ENCODE data around the gene KISS1. TPM values are rescaled to one million over a fixed set of nuclear protein-coding genes. Genes with fewer than 3 reads are reported as not detected.

The KISS1 gene
- total and polyA plus RNA-seq, 2 donors (not counting 1 experiment from before 2014, with no cell fraction given): 0.17 to 0.52 TPM

DNA sequence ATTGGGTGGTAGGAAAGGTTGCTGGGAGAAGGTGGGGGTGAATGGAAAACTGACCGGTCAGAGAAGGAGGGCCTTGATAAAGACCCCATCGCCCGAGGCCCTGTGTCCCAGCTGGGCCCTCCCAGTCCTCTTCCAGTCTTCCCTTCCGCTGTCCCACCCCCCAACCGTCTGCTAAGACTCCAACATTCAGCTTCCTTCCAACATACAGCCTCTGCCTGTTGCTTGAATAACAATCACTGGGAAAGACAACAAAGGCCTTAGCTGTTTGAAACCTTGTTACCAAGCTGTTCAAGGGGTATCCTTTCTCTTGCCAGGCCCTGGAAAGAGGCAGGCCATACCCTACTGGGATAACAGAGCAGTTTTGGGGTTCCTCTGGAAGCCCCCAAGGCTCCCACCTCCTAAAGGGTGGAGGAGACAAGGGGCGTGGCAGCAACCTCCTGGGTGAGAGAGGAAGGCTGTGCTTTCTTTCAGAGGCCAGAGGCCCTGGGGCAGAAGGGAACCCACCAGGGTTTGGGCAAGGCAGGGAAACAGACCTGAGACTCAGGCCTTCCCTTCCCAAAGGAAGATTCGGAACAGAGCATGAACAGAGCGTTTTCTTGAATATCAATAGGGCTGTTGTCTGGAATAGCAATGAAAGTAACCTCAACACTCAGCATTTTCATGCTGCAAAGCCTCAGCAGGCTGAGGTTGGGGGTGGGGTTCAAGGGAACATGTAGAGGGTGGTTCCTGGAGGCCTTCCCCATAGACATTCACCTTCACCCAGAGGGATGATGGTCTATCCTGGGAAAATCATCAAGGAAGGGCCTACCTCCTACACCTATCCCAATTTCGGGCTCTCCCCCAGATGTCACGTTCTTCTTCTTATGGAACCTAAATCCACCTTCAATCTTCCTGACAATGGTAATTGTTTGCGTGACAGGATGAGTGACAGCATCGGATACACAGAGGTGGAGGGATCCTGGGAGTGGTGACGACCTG, 48.6 kb downstream of the KISS1 start:
- Histone ChIP-seq H3K4me3 (replicated peaks in 1 of 4; ENCODE audit: control extremely low read depth in 1 of 4, insufficient read depth in 1 of 4, low read depth in 3 of 4, low read length in 4 of 4) (no peak overlapping the region), H3K4me2 (ENCODE audit: extremely low read depth, insufficient read depth, low read length) (no peak overlapping the region), H3K27ac (ENCODE audit: insufficient read depth, low read length) (no peak overlapping the region), H3K79me2 (ENCODE audit: control insufficient read depth, insufficient read depth, low read length) (no peaks in the 10 kb centered on the region), H4K20me1 (ENCODE audit: control insufficient read depth, extremely low read depth, insufficient read depth, low read length) (no peaks in the 10 kb centered on the region), H3K9me3 (ENCODE audit: control insufficient read depth, insufficient read depth, low read depth, low read length) (no peaks in the 10 kb centered on the region), H3K27me3 (ENCODE audit: control insufficient read depth, insufficient read depth, low read length) (peaks cover 23% of the 10 kb centered on the region), H2AFZ (ENCODE audit: low read length) (no peak overlapping the region), H3K4me1 (ENCODE audit: control insufficient read depth, extremely low read depth, insufficient read depth, low read length) (no peaks in the 10 kb centered on the region), H3K36me3 (ENCODE audit: control insufficient read depth, insufficient read depth, low read length) (no peaks in the 10 kb centered on the region), H3K9ac (ENCODE audit: insufficient read depth, low read length) (no peak overlapping the region)
- no peak for DNase-seq (ENCODE audit: low read depth in 2 of 2)
- TF ChIP-seq EZH2 (IDR thresholded peaks at IDR 0.05; ENCODE audit: low read length, missing control alignments): no peak
- TF ChIP-seq, protein P1, sequence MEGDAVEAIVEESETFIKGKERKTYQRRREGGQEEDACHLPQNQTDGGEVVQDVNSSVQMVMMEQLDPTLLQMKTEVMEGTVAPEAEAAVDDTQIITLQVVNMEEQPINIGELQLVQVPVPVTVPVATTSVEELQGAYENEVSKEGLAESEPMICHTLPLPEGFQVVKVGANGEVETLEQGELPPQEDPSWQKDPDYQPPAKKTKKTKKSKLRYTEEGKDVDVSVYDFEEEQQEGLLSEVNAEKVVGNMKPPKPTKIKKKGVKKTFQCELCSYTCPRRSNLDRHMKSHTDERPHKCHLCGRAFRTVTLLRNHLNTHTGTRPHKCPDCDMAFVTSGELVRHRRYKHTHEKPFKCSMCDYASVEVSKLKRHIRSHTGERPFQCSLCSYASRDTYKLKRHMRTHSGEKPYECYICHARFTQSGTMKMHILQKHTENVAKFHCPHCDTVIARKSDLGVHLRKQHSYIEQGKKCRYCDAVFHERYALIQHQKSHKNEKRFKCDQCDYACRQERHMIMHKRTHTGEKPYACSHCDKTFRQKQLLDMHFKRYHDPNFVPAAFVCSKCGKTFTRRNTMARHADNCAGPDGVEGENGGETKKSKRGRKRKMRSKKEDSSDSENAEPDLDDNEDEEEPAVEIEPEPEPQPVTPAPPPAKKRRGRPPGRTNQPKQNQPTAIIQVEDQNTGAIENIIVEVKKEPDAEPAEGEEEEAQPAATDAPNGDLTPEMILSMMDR (conservative IDR thresholded peaks at IDR 0.05 in 1 of 2, IDR thresholded peaks at IDR 0.05 in 1 of 2; ENCODE audit: low read depth in 1 of 2, low read length in 2 of 2): no peak

GRCh38 chr1:204146965-204147364, 49.3 kb downstream of the KISS1 start:
- Histone ChIP-seq H3K27ac (ENCODE audit: insufficient read depth, low read length) (no peak overlapping the region), H3K9ac (ENCODE audit: insufficient read depth, low read length) (no peak overlapping the region), H3K9me3 (ENCODE audit: control insufficient read depth, insufficient read depth, low read depth, low read length) (no peaks in the 10 kb centered on the region), H2AFZ (ENCODE audit: low read length) (no peak overlapping the region), H3K27me3 (ENCODE audit: control insufficient read depth, insufficient read depth, low read length) (peaks cover 23% of the 10 kb centered on the region), H3K79me2 (ENCODE audit: control insufficient read depth, insufficient read depth, low read length) (no peaks in the 10 kb centered on the region), H3K4me1 (ENCODE audit: control insufficient read depth, extremely low read depth, insufficient read depth, low read length) (no peaks in the 10 kb centered on the region), H3K4me3 (replicated peaks in 1 of 4; ENCODE audit: control extremely low read depth in 1 of 4, insufficient read depth in 1 of 4, low read depth in 3 of 4, low read length in 4 of 4) (no peak overlapping the region), H3K4me2 (ENCODE audit: extremely low read depth, insufficient read depth, low read length) (no peak overlapping the region), H4K20me1 (ENCODE audit: control insufficient read depth, extremely low read depth, insufficient read depth, low read length) (no peaks in the 10 kb centered on the region), H3K36me3 (ENCODE audit: control insufficient read depth, insufficient read depth, low read length) (no peaks in the 10 kb centered on the region)
- DNase-seq (ENCODE audit: low read depth in 2 of 2): no peak
- no peak for TF ChIP-seq EZH2 (IDR thresholded peaks at IDR 0.05; ENCODE audit: low read length, missing control alignments)

DNA sequence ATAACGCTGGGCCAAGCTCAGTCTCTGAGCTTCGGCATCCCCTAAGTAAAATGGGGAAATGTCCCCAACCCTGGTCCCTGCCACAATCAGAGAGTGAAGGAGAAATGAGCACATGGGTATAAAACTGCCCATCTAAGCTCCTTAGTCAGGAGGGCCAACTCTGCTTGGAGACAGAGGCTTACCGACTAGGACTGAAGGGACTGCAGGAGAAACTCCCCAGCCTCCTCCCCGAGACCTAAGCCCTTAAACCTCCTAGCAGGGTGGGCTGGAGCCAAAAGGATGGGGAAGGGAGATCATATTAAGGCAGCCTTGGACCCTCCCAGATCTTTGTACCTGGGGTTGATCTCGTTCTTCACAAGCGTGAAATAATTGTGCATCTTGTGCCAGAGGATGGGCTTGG, 50.0 kb downstream of the KISS1 start:
- Histone ChIP-seq H3K9me3 (ENCODE audit: control insufficient read depth, insufficient read depth, low read depth, low read length) (no peaks in the 10 kb centered on the region), H4K20me1 (ENCODE audit: control insufficient read depth, extremely low read depth, insufficient read depth, low read length) (no peaks in the 10 kb centered on the region), H3K36me3 (ENCODE audit: control insufficient read depth, insufficient read depth, low read length) (no peaks in the 10 kb centered on the region), H2AFZ (ENCODE audit: low read length) (no peak overlapping the region), H3K79me2 (ENCODE audit: control insufficient read depth, insufficient read depth, low read length) (no peaks in the 10 kb centered on the region), H3K4me1 (ENCODE audit: control insufficient read depth, extremely low read depth, insufficient read depth, low read length) (no peaks in the 10 kb centered on the region), H3K4me3 (replicated peaks in 1 of 4; ENCODE audit: control extremely low read depth in 1 of 4, insufficient read depth in 1 of 4, low read depth in 3 of 4, low read length in 4 of 4) (no peak overlapping the region), H3K9ac (ENCODE audit: insufficient read depth, low read length) (no peak overlapping the region), H3K27ac (ENCODE audit: insufficient read depth, low read length) (no peak overlapping the region), H3K4me2 (ENCODE audit: extremely low read depth, insufficient read depth, low read length) (no peak overlapping the region), H3K27me3 (ENCODE audit: control insufficient read depth, insufficient read depth, low read length) (peaks cover 19% of the 10 kb centered on the region)
- no peak for TF ChIP-seq EZH2 (IDR thresholded peaks at IDR 0.05; ENCODE audit: low read length, missing control alignments)
- no peak for DNase-seq (ENCODE audit: low read depth in 2 of 2)

- TF ChIP-seq, protein P1 (conservative IDR thresholded peaks at IDR 0.05 in 1 of 2, IDR thresholded peaks at IDR 0.05 in 1 of 2; ENCODE audit: low read depth in 1 of 2, low read length in 2 of 2): no peak
- no peak for TF ChIP-seq EZH2 (IDR thresholded peaks at IDR 0.05; ENCODE audit: low read length, missing control alignments)
- Histone ChIP-seq H3K36me3 (ENCODE audit: control insufficient read depth, insufficient read depth, low read length) (no peaks in the 10 kb centered on the region), H3K27me3 (ENCODE audit: control insufficient read depth, insufficient read depth, low read length) (peaks cover 10% of the 10 kb centered on the region), H3K79me2 (ENCODE audit: control insufficient read depth, insufficient read depth, low read length) (no peaks in the 10 kb centered on the region), H3K9ac (ENCODE audit: insufficient read depth, low read length) (no peak overlapping the region), H3K4me2 (ENCODE audit: extremely low read depth, insufficient read depth, low read length) (no peak overlapping the region), H3K4me1 (ENCODE audit: control insufficient read depth, extremely low read depth, insufficient read depth, low read length) (no peaks in the 10 kb centered on the region), H3K4me3 (replicated peaks in 1 of 4; ENCODE audit: control extremely low read depth in 1 of 4, insufficient read depth in 1 of 4, low read depth in 3 of 4, low read length in 4 of 4) (no peak overlapping the region), H3K27ac (ENCODE audit: insufficient read depth, low read length) (no peak overlapping the region), H4K20me1 (ENCODE audit: control insufficient read depth, extremely low read depth, insufficient read depth, low read length) (no peaks in the 10 kb centered on the region), H3K9me3 (ENCODE audit: control insufficient read depth, insufficient read depth, low read depth, low read length) (no peaks in the 10 kb centered on the region), H2AFZ (ENCODE audit: low read length) (no peak overlapping the region)
- no peak for DNase-seq (ENCODE audit: low read depth in 2 of 2)
Observed at GRCh38 chr1:204145033-204145504, 51.2 kb downstream of the KISS1 start.
